Kidney (tissue), 14 donors: ENCODE measurements around the gene CEP63. TPM values are rescaled to one million over a fixed set of nuclear protein-coding genes. Genes with fewer than 3 reads are reported as not detected.
"Not testable (repeated sequence)": the region's sequence is repeated elsewhere in the genome, so short reads cannot be mapped to it uniquely, and the experiment has no call there.

Experiments used
- DNase-seq, 5 donors: peaks; one replicate each; pipeline ENCODE4 v3.0.0-alpha.2; 2013 to 2020
- FAIRE-seq: peaks from 2 replicates; lab custom pipeline; 2012; peaks lifted over from hg19 to GRCh38; lab: Jason Lieb, UNC
- H3K27ac ChIP-seq, 2 donors: one replicate each; pipeline ENCODE4 v1.7.0; 2013; ENCODE audit warnings: low read depth in 2 of 2, low read length in 2 of 2, inconsistent platforms in 1 of 2
- H3K27me3 ChIP-seq: one replicate; pipeline ENCODE4 v1.7.1; 2013; ENCODE audit warnings: low read length, inconsistent platforms; ENCODE audit not compliant: control insufficient read depth, insufficient read depth
- H3K36me3 ChIP-seq, 3 donors: one replicate each; pipeline versions ENCODE4 v1.7.0 to v1.7.1; 2013; ENCODE audit warnings: low read length in 3 of 3, control low read depth in 1 of 3, inconsistent platforms in 1 of 3; ENCODE audit not compliant: insufficient read depth in 3 of 3, control insufficient read depth in 2 of 3
- H3K4me1 ChIP-seq, 3 donors: one replicate each; pipeline versions ENCODE4 v1.7.0 to v1.7.1; 2013; ENCODE audit warnings: low read length in 3 of 3, inconsistent platforms in 1 of 3, low read depth in 1 of 3; ENCODE audit not compliant: control insufficient read depth in 2 of 3, insufficient read depth in 2 of 3
- H3K4me3 ChIP-seq, 3 donors: one replicate each; pipeline versions ENCODE4 v1.7.0 to v1.8.1; 2013; ENCODE audit warnings: low read length in 3 of 3, control low read depth in 1 of 3, inconsistent platforms in 1 of 3
- H3K9ac ChIP-seq, 3 donors: one replicate each; pipeline versions ENCODE4 v1.7.0 to v1.7.1; 2013; ENCODE audit warnings: low read length in 3 of 3, control low read depth in 1 of 3, inconsistent platforms in 1 of 3
- H3K9me3 ChIP-seq, 3 donors: one replicate each; pipeline versions ENCODE4 v1.7.0 to v1.7.1; 2013; ENCODE audit warnings: low read length in 3 of 3, control low read depth in 1 of 3, inconsistent platforms in 1 of 3; ENCODE audit not compliant: control insufficient read depth in 2 of 3, insufficient read depth in 1 of 3
- intact Hi-C: fragments of 100-400 bp; cut with DNase I; formaldehyde crosslinking; loops from one replicate; pipeline ENCODE4 v1.11.1; 2022
- polyA plus RNA-seq: library from polyadenylated mRNA; stranded (reverse); fragments of 350-450 nt; fragmentation: Illumina TruSeq; extraction: RNeasy Lipid Tissue Mini Kit (QIAGEN cat#74804); gene quantifications from one replicate; pipeline ENCODE4 v1.2.3, GENCODE V29; 2014; ENCODE audit warnings: low read depth, low replicate concordance; ENCODE audit not compliant: insufficient read depth
- total RNA-seq: library from RNA; stranded (reverse); fragmentation: NEBNext Ultra II Directional; extraction: Animal tissue kit (Norgen Biotek cat#: 25700); gene quantifications from one replicate; pipeline ENCODE4 v1.2.1, GENCODE V29; 2021
- TF ChIP-seq, protein P1 (sequence below): IDR thresholded peaks from 3 replicates; pipeline ENCODE4 v1.5.1; 2012; ENCODE audit warnings: mild to moderate bottlenecking, moderate library complexity, borderline replicate concordance; ENCODE audit not compliant: insufficient read depth; ENCODE audit errors: extremely low read depth
- donor health status: control.
- donor health status: control.
- donor health status: control.
- donor health status: control.
- donor health status: control.
- donor health status: DM: yes; HTN: yes; CAD: no.
- donor health status: Normal renal cell carcinoma (clear cell type).

Gene CEP63
- total and polyA plus RNA-seq, 2 donors from 2014 or later, result 19.2 to 19.6 TPM

DNA sequence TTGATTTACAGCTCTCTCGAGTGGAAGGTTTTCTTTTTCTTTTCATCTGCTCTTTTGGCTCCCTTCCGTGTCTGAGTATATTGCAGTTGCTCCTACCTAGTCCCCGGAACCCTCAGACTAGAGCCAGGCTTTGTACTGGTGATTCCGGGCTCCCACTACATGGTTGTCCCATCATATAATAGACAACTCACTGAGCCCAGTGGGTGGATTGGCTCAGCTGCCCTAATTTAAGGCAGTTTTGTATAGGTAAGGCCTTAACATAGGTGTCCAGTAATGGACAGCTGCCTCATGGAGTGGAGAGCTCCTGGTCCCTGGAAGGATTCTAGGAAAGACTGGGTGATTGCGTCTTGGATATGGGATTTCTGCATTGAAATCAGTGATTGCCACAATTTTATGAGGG, 106.9 kb downstream of the CEP63 start:
- FAIRE-seq (no peak), DNase-seq (no peak)
- H3K36me3 ChIP-seq, result no peaks in the 10 kb centered on the region
- no peaks in the 10 kb centered on the region for H3K9me3 ChIP-seq
- no peak overlapping the region for H3K27ac ChIP-seq
- no peak overlapping the region for H3K4me3 ChIP-seq
- no peaks in the 10 kb centered on the region for H3K27me3 ChIP-seq
- no peaks in the 10 kb centered on the region for H3K4me1 ChIP-seq
- H3K9ac ChIP-seq, result no peak overlapping the region
- intact Hi-C loops, result no loop called here
- TF ChIP-seq, protein P1, sequence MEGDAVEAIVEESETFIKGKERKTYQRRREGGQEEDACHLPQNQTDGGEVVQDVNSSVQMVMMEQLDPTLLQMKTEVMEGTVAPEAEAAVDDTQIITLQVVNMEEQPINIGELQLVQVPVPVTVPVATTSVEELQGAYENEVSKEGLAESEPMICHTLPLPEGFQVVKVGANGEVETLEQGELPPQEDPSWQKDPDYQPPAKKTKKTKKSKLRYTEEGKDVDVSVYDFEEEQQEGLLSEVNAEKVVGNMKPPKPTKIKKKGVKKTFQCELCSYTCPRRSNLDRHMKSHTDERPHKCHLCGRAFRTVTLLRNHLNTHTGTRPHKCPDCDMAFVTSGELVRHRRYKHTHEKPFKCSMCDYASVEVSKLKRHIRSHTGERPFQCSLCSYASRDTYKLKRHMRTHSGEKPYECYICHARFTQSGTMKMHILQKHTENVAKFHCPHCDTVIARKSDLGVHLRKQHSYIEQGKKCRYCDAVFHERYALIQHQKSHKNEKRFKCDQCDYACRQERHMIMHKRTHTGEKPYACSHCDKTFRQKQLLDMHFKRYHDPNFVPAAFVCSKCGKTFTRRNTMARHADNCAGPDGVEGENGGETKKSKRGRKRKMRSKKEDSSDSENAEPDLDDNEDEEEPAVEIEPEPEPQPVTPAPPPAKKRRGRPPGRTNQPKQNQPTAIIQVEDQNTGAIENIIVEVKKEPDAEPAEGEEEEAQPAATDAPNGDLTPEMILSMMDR, result no peak

DNA sequence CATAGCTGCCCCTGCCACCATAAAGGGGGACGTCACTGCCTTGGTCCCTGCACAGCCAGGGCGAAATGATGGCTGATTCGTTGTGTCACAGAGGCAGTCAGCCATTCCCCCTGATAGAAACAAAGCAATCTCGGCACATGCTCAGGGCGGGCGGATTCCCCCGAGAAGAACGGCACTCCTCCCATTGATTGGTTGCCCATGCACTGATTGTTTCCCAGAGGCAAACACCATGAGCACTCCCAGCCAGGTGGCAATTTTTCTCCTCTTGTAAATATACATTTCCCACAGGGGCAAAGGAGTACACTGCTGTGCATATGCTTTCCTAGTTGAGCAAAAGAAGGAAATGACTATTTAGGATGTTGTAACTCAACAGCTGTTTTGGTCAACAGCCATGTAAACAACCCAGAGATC, 108.5 kb downstream of the CEP63 start:
- no peak overlapping the region for H3K9ac ChIP-seq
- intact Hi-C loops, result no loop called here
- no peaks in the 10 kb centered on the region for H3K4me1 ChIP-seq
- TF ChIP-seq, protein P1, result no peak
- H3K27me3 ChIP-seq, result no peaks in the 10 kb centered on the region
- H3K9me3 ChIP-seq, result no peaks in the 10 kb centered on the region
- H3K4me3 ChIP-seq, result no peak overlapping the region
- FAIRE-seq (no peak), DNase-seq (no peak)
- H3K27ac ChIP-seq, result no peak overlapping the region
- H3K36me3 ChIP-seq, result no peaks in the 10 kb centered on the region

DNA sequence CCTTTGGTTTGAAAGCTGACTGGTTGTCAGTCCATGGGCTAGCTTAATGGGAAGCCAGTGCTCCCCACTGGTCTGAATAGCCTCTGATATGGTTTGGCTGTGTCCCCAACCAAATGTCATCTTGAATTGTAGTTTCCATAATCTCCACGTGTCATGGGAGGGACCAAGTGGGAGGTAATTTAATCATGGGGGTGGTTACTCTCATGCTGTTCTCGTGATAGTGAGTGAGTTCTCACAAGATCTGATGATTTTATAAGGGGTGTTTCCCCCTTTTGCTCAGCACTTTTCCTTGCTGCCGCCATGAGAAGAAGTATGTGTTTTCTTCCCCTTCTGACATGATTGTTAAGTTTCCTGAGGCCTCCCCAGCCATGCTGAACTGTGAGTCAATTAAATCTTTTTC, 109.1 kb downstream of the CEP63 start:
- not testable (repeated sequence) for H3K9me3 ChIP-seq, H3K27ac ChIP-seq, H3K27me3 ChIP-seq, H3K4me3 ChIP-seq, H3K9ac ChIP-seq, H3K4me1 ChIP-seq, DNase-seq, FAIRE-seq, H3K36me3 ChIP-seq
- intact Hi-C loops, result loop anchor here (5.0 kb wide), 1 partner anchor 1297 kb away; no protein-coding TSS in a partner anchor

DNA sequence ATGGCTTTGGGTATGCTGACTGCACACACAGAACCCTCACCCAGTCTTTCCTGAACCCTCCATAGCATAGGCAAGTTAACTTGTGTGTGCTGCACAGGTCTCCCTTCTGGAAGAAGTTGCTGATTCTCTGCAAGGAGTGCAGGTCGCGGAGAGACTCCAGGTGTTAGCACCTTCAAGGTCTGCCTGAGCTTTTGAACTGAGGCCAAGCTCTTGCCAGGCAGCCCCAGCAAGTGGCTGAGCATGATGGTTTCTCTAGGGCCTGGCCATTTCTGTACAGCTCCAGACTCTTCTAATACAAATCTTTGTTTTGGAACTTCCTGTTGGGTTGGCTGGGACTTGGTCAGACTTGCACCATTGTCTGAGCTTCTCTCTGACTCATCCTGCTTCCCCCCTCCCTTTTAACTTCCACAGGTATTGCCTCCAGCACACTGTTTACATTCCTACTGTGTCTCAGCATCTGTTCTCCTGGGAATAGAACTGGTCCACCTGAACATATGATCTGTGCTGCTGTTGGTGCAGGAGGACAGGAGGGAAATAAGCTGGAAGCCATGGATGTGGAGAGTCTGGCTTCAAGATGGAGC, 111.6 kb downstream of the CEP63 start:
- H3K9ac ChIP-seq, result no peak overlapping the region
- H3K27ac ChIP-seq, result no peak overlapping the region
- no peak overlapping the region for H3K4me3 ChIP-seq
- DNase-seq (no peak), FAIRE-seq (no peak)
- intact Hi-C loops, result loop anchor here (5.0 kb wide), 1 partner anchor 1295 kb away; no protein-coding TSS in a partner anchor
- no peaks in the 10 kb centered on the region for H3K4me1 ChIP-seq
- no peaks in the 10 kb centered on the region for H3K36me3 ChIP-seq
- no peaks in the 10 kb centered on the region for H3K9me3 ChIP-seq
- TF ChIP-seq, protein P1, result no peak
- no peaks in the 10 kb centered on the region for H3K27me3 ChIP-seq
